ENCODE results near the gene DCLRE1B. TPM values are rescaled to one million over a fixed set of nuclear protein-coding genes. Genes with fewer than 3 reads are reported as not detected.
"Not testable (repeated sequence)": the region's sequence is repeated elsewhere in the genome, so short reads cannot be mapped to it uniquely, and the experiment has no call there.

DCLRE1B gene
- total RNA-seq, 1 donor from 2014 or later, result 2.7 TPM

GRCh38 chr1:113947388-113948107 is 42.4 kb downstream of the DCLRE1B start:
- DNase-seq (ENCODE audit: low read depth), result no peak

DNA sequence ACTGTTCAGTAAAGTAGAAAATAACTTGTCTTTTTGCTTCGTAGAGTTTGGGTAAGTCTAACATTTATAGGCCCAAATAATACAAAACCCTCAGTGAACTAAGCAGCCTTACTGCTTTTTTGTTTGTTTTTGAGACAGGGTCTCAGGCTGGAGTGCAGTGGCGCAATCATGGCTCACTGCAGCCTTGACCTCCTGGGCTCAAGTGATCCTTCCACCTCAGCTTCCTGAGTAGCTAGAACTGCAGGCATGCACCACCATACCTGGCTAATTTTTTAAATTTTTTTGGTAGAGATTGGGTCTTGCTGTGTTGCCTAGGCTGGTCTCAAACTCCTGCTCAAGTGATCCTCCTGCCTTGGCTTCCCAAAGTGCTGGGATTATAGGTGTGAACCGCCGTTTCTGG is 43.0 kb downstream of the DCLRE1B start:
- DNase-seq (ENCODE audit: low read depth), result not testable (repeated sequence)

DNA sequence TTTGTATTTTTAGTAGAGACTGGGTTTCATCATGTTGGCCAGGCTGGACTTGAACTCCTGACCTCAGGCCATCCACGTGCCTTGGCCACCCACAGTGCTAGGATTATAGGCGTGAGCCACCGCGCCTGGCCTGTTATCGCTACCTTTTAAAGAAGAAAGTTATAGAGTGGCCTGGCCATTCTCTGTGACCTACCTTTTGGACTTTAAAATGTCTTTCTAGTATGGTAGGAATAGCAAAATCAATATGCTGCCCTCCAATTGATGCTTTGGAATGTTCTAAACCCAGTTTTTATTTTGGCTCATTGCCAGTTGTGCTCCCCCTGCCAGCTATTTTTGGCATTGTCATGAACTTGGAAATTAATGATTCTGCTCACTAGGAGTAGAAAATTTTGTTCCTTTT is 43.9 kb downstream of the DCLRE1B start:
- no peak for DNase-seq (ENCODE audit: low read depth)

DNA sequence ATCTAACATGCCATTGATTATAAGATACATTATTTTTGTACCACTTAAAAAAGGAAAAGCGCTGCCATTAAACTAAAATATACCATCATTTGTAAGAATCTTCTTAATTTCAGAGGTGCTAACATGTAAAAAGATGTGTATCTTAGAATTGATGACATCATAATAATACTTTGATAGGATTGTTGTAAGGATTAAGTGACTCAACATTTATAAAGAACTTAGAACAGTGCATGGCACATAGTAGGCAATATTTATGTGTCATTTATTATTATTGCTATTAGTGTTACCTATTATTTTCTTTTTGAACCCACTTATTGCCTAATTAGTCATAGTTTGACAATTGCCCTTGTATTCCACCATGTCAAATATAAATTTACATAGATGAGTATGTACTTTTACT is 45.8 kb downstream of the DCLRE1B start:
- DNase-seq (ENCODE audit: low read depth), result no peak

GRCh38 chr1:113951719-113952118 is 46.6 kb downstream of the DCLRE1B start:
- no peak for DNase-seq (ENCODE audit: low read depth)

- no peak for DNase-seq (ENCODE audit: low read depth)
These were observed 52.9 kb downstream of the DCLRE1B start for GRCh38 chr1:113957984-113958383.

DNA sequence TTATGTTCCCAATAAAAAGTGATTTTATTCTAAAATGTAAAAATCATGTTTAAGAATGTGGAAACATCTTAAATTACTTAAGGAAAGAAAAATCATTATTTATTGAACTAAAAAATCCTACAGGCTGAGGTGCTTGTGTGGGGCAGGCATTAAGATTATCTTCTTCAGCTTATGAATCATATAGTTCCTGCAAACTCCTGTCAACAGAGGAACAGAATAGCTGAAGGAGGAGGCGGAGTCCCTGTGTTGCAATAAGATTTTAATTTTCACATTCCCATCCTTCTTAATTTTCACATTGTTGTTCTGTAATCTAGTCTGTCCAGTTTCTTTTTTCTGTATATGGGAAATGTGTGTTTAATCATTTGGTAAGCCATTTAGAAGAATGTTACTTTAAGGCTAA is 53.6 kb downstream of the DCLRE1B start:
- DNase-seq (ENCODE audit: low read depth), result no peak

- DNase-seq (ENCODE audit: low read depth), result peak; percentile 28
These were observed 58.3 kb downstream of the DCLRE1B start for GRCh38 chr1:113963281-113963906.

Other genes with a start within 250 kb of the DCLRE1B start
- gene PHTF1, start 145.8 kb upstream of the DCLRE1B start, total RNA-seq, result 51.4 and 72.0 TPM in 2 replicates
- 8.0 and 33.0 TPM in 2 replicates for gene RSBN1, start 92.8 kb upstream of the DCLRE1B start, total RNA-seq
- 2.1 and 4.6 TPM in 2 replicates for gene PTPN22, start 33.6 kb upstream of the DCLRE1B start, total RNA-seq
- 7.5 and 8.5 TPM in 2 replicates for gene BCL2L15, start 17.7 kb upstream of the DCLRE1B start, total RNA-seq
- 19.8 and 23.0 TPM in 2 replicates for gene AP4B1, start 527 bp upstream of the DCLRE1B start, total RNA-seq
- gene HIPK1, start 24.0 kb downstream of the DCLRE1B start, total RNA-seq, result 20.8 and 51.0 TPM in 2 replicates
- gene OLFML3, start 74.1 kb downstream of the DCLRE1B start, total RNA-seq, result 0.52 and 5.1 TPM in 2 replicates
- not detected in 2 replicates for gene SYT6, start 248.5 kb downstream of the DCLRE1B start, total RNA-seq

Measured in renal cortical epithelial cell (primary cell).